NCI-H2227 (cell line): Measurements from ENCODE around the gene ELMO1.

Experiments
- DNase-seq: peaks from one replicate; lab custom pipeline; 2025; ENCODE audit not compliant: unreplicated experiment; lab: John Stamatoyannopoulos, UW

Gene ELMO1

GRCh38 chr7:37108615-37109014 is 340.0 kb downstream of the ELMO1 start:
- DNase-seq: no peak

- DNase-seq: no peak
Measured at GRCh38 chr7:37107047-37107750, 341.5 kb downstream of the ELMO1 start.

- no peak for DNase-seq
Measured at GRCh38 chr7:37105762-37106161, 342.9 kb downstream of the ELMO1 start.

- DNase-seq: no peak
Measured at GRCh38 chr7:37104822-37105518, 343.7 kb downstream of the ELMO1 start.

GRCh38 chr7:37102518-37103137 is 346.0 kb downstream of the ELMO1 start:
- no peak for DNase-seq

GRCh38 chr7:37100735-37101331 is 347.8 kb downstream of the ELMO1 start:
- no peak for DNase-seq

- DNase-seq: no peak
Measured at GRCh38 chr7:37098762-37099161, 349.9 kb downstream of the ELMO1 start.

- DNase-seq: no peak
Measured at GRCh38 chr7:37097983-37098382, 350.7 kb downstream of the ELMO1 start.

GRCh38 chr7:37097276-37097675 is 351.4 kb downstream of the ELMO1 start:
- no peak for DNase-seq

- DNase-seq: no peak
Measured at GRCh38 chr7:37096341-37096740, 352.3 kb downstream of the ELMO1 start.

- DNase-seq: no peak
Measured at GRCh38 chr7:37095122-37095521, 353.5 kb downstream of the ELMO1 start.

- no peak for DNase-seq
Measured at GRCh38 chr7:37093257-37093656, 355.4 kb downstream of the ELMO1 start.

GRCh38 chr7:37092548-37092947 is 356.1 kb downstream of the ELMO1 start:
- no peak for DNase-seq

- DNase-seq: no peak
Measured at GRCh38 chr7:37089972-37090371, 358.7 kb downstream of the ELMO1 start.

- DNase-seq: no peak
Measured at GRCh38 chr7:37085600-37085999, 363.1 kb downstream of the ELMO1 start.

GRCh38 chr7:37084303-37084702 is 364.4 kb downstream of the ELMO1 start:
- no peak for DNase-seq

- no peak for DNase-seq
Measured at GRCh38 chr7:37083311-37084096, 365.2 kb downstream of the ELMO1 start.

GRCh38 chr7:37081436-37081835 is 367.2 kb downstream of the ELMO1 start:
- peak; percentile 22 for DNase-seq

GRCh38 chr7:37079420-37079819 is 369.2 kb downstream of the ELMO1 start:
- DNase-seq: no peak

- no peak for DNase-seq
Measured at GRCh38 chr7:37076668-37077067, 372.0 kb downstream of the ELMO1 start.

GRCh38 chr7:37074370-37074769 is 374.3 kb downstream of the ELMO1 start:
- no peak for DNase-seq
